Fibroblast of pulmonary artery (primary cell): Measurements from ENCODE around the gene OR1L6.

Experiments used
- DNase-seq: peaks from one replicate; pipeline ENCODE4 v3.0.0-alpha.2; 2010; ENCODE audit warnings: low read depth
- H3K4me3 ChIP-seq: replicated peaks from 2 replicates; pipeline ENCODE4 v1.5.1; 2011; ENCODE audit warnings: low read depth, mild to moderate bottlenecking, control low read depth, low read length, moderate library complexity
- TF ChIP-seq, protein P1 (sequence below): IDR thresholded peaks from 2 replicates; pipeline ENCODE4 v1.5.1; 2011; ENCODE audit warnings: mild to moderate bottlenecking, control low read depth, low read length, inconsistent platforms; ENCODE audit errors: missing control alignments

The OR1L6 gene

DNA sequence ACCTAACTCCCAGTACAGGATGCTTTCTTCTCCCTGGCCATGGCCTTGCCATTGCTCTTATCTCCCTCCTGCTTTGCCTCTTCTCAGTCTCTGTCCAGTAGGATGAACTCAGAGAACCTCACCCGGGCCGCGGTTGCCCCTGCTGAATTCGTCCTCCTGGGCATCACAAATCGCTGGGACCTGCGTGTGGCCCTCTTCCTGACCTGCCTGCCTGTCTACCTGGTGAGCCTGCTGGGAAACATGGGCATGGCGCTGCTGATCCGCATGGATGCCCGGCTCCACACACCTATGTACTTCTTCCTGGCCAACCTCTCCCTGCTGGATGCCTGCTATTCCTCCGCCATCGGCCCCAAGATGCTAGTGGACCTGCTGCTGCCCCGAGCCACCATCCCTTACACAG, 46.7 kb downstream of the OR1L6 start, which contains the start of gene OR5C1:
Gene OR5C1, plus strand, starts transcription at position 103 of the 400 bp plus-strand sequence. Its CDS starts 0 bp downstream, at position 103.
- TF ChIP-seq, protein P1, sequence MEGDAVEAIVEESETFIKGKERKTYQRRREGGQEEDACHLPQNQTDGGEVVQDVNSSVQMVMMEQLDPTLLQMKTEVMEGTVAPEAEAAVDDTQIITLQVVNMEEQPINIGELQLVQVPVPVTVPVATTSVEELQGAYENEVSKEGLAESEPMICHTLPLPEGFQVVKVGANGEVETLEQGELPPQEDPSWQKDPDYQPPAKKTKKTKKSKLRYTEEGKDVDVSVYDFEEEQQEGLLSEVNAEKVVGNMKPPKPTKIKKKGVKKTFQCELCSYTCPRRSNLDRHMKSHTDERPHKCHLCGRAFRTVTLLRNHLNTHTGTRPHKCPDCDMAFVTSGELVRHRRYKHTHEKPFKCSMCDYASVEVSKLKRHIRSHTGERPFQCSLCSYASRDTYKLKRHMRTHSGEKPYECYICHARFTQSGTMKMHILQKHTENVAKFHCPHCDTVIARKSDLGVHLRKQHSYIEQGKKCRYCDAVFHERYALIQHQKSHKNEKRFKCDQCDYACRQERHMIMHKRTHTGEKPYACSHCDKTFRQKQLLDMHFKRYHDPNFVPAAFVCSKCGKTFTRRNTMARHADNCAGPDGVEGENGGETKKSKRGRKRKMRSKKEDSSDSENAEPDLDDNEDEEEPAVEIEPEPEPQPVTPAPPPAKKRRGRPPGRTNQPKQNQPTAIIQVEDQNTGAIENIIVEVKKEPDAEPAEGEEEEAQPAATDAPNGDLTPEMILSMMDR, result no peak
- H3K4me3 ChIP-seq, result no peak within 1 kb of the TSS
- DNase-seq, result no peak

GRCh38 chr9:122789256-122790046, 47.3 kb downstream of the OR1L6 start:
- no peak overlapping the region for H3K4me3 ChIP-seq
- TF ChIP-seq, protein P1, result no peak

DNA sequence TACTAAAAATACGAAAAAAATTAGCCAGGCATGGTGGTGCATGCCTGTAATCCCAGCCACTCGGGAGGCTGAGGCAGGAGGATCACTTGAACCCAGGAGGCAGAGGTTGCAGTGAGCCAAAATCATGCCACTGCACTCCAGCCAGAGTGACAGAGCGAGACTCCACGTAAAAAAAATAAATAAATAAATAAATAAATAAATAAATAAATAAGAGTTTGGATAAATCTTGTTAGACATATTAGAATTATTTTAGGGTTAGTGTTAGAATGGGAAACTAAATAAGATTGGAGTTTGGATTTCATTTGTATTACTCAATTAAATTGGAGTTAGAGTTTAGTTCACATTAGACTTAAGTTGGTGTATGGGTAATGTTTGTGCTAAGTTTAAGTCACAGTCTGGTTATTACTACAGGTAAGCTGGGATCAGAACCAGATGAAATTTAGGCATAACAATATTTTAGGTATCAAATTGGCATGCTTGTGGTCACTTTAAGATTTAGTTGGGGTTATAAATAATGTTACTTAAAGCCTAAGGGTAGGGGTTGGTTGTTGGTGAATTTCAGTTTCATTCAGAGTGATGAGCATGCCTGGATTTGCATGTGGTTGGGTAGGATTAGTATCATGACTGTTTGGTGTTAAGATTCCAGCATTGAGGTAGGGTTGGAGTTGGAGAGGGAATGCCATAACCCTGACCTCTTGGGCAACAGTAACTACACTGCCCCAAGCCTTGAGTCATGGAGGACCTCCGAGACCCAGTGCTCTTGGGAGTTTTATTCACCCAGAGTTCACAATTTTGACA, 50.0 kb downstream of the OR1L6 start:
- TF ChIP-seq, protein P1, result no peak
- H3K4me3 ChIP-seq, result no peak overlapping the region

More at GRCh38 chr9:122789256-122790046, 47.3 kb downstream of the OR1L6 start:
- DNase-seq, result no peak

DNA sequence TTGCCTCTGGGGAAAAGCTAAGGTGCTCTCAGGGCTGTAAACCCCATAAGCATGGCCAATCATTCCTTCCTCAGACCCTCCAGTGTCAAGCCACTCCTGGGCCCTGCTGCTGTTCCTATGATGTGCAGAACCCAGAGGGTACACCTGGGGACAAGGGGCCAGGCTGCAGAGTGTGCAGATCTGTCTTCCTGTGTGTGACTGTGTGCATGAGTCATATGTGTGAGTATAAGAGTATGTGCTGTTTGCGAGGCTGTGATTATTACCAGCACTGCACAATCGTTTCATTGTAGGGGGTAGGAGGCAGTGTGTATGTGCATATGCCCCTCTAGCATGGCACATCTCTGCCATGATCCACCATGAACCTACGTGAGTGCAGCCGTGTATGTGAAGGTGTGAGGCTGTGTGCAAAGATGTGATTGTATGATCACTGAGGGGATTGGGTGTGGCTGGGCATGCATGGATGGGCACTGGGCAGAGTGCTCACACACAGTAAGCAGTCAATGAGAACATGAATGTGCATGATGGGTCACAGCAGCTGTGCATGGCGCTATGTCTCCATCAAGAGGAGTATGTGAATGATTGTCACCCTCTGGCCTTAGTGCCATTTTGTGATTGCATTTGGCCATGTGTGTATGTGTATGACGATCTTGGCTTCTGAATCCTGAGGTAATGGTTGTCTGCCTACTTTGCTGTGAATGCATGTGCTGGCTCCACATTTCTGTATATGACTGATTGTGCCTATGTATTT, 55.4 kb downstream of the OR1L6 start:
- no peak overlapping the region for H3K4me3 ChIP-seq
- TF ChIP-seq, protein P1, result no peak
- no peak for DNase-seq

More for the DNA sequence above, 50.0 kb downstream of the OR1L6 start:
- no peak for DNase-seq
